Measurements from ENCODE around the gene GUCY1A2.

GRCh38 chr11:106787454-106787853 lies 230.8 kb downstream of the GUCY1A2 start:
- TF ChIP-seq CTCF (IDR thresholded peaks at IDR 0.05; ENCODE audit: low read depth, low read length) (no peak), POLR2A (IDR thresholded peaks at IDR 0.05; ENCODE audit: extremely low read depth, insufficient read length) (no peak), MYC (IDR thresholded peaks at IDR 0.05; ENCODE audit: low read depth, low read length) (no peak)
- TF ChIP-seq, protein P1, sequence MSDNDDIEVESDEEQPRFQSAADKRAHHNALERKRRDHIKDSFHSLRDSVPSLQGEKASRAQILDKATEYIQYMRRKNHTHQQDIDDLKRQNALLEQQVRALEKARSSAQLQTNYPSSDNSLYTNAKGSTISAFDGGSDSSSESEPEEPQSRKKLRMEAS (IDR thresholded peaks at IDR 0.05; ENCODE audit: low read depth, low read length), result no peak
